Measurements from ENCODE around the gene TMOD4.
"Not testable (repeated sequence)": the region's sequence is repeated elsewhere in the genome, so short reads cannot be mapped to it uniquely, and the experiment has no call there.

The TMOD4 gene

GRCh38 chr1:151193856-151194255 is 18.1 kb upstream of the TMOD4 start:
- Histone ChIP-seq H3K27me3 (ENCODE audit: insufficient read depth, low read length) (no peaks in the 10 kb centered on the region), H3K4me3 (ENCODE audit: low read length) (no peak overlapping the region), H3K4me1 (ENCODE audit: insufficient read depth, low read length) (peaks cover 7% of the 10 kb centered on the region), H3K36me3 (ENCODE audit: insufficient read depth, low read length) (no peaks in the 10 kb centered on the region), H2AFZ (ENCODE audit: low read depth, low read length) (no peak overlapping the region), H3K9me3 (ENCODE audit: low read length) (no peaks in the 10 kb centered on the region)

- no peaks in the 10 kb centered on the region for H3K36me3 ChIP-seq (ENCODE audit: insufficient read depth, low read length)
- H3K9me3 ChIP-seq (ENCODE audit: low read length), result no peaks in the 10 kb centered on the region
- no peaks in the 10 kb centered on the region for H3K27me3 ChIP-seq (ENCODE audit: insufficient read depth, low read length)
- H2AFZ ChIP-seq (ENCODE audit: low read depth, low read length), result no peak overlapping the region
- peaks cover 13% of the 10 kb centered on the region for H3K4me1 ChIP-seq (ENCODE audit: insufficient read depth, low read length)
- no peak overlapping the region for H3K4me3 ChIP-seq (ENCODE audit: low read length)
Measured at GRCh38 chr1:151193304-151193703, 17.5 kb upstream of the TMOD4 start.

GRCh38 chr1:151192047-151192446 is 16.3 kb upstream of the TMOD4 start:
- H3K4me3 ChIP-seq (ENCODE audit: low read length), result no peak overlapping the region
- no peak overlapping the region for H2AFZ ChIP-seq (ENCODE audit: low read depth, low read length)
- H3K36me3 ChIP-seq (ENCODE audit: insufficient read depth, low read length), result peaks cover 6% of the 10 kb centered on the region
- no peaks in the 10 kb centered on the region for H3K27me3 ChIP-seq (ENCODE audit: insufficient read depth, low read length)
- peaks cover 11% of the 10 kb centered on the region for H3K4me1 ChIP-seq (ENCODE audit: insufficient read depth, low read length)
- H3K9me3 ChIP-seq (ENCODE audit: low read length), result no peaks in the 10 kb centered on the region

GRCh38 chr1:151189637-151190445 is 14.1 kb upstream of the TMOD4 start, which contains the start of gene VPS72:
Gene VPS72 (minus strand): TSS chr1:151190197. CDS start chr1:151190121, 76 bp downstream.
- Histone ChIP-seq H3K4me1 (ENCODE audit: insufficient read depth, low read length) (peaks cover 11% of the 10 kb centered on the region), H2AFZ (ENCODE audit: low read depth, low read length) (peak within 1 kb of the TSS; percentile 29), H3K4me3 (ENCODE audit: low read length) (peak within 1 kb of the TSS; percentile 79), H3K9me3 (ENCODE audit: low read length) (no peaks in the 10 kb centered on the region), H3K27me3 (ENCODE audit: insufficient read depth, low read length) (no peaks in the 10 kb centered on the region), H3K36me3 (ENCODE audit: insufficient read depth, low read length) (peaks cover 23% of the 10 kb centered on the region)

GRCh38 chr1:151188667-151189066 is 12.9 kb upstream of the TMOD4 start:
- H3K27me3 ChIP-seq (ENCODE audit: insufficient read depth, low read length); H2AFZ ChIP-seq (ENCODE audit: low read depth, low read length); H3K9me3 ChIP-seq (ENCODE audit: low read length): not testable (repeated sequence)
- H3K4me3 ChIP-seq (ENCODE audit: low read length), result peak overlapping the region; percentile 79
- H3K36me3 ChIP-seq (ENCODE audit: insufficient read depth, low read length), result peaks cover 34% of the 10 kb centered on the region
- peaks cover 11% of the 10 kb centered on the region for H3K4me1 ChIP-seq (ENCODE audit: insufficient read depth, low read length)

- peaks cover 47% of the 10 kb centered on the region for H3K36me3 ChIP-seq (ENCODE audit: insufficient read depth, low read length)
Measured at GRCh38 chr1:151187205-151187604, 11.4 kb upstream of the TMOD4 start.

GRCh38 chr1:151184211-151184610 is 8.4 kb upstream of the TMOD4 start:
- no peak overlapping the region for H3K4me3 ChIP-seq (ENCODE audit: low read length)
- H3K9me3 ChIP-seq (ENCODE audit: low read length), result no peaks in the 10 kb centered on the region
- H3K27me3 ChIP-seq (ENCODE audit: insufficient read depth, low read length), result no peaks in the 10 kb centered on the region
- H3K4me1 ChIP-seq (ENCODE audit: insufficient read depth, low read length), result peaks cover 9% of the 10 kb centered on the region
- no peak overlapping the region for H2AFZ ChIP-seq (ENCODE audit: low read depth, low read length)
- H3K36me3 ChIP-seq (ENCODE audit: insufficient read depth, low read length), result peaks cover 71% of the 10 kb centered on the region

More at GRCh38 chr1:151187205-151187604, 11.4 kb upstream of the TMOD4 start:
- H3K4me3 ChIP-seq (ENCODE audit: low read length), result no peak overlapping the region
- no peaks in the 10 kb centered on the region for H3K9me3 ChIP-seq (ENCODE audit: low read length)
- H2AFZ ChIP-seq (ENCODE audit: low read depth, low read length), result no peak overlapping the region
- H3K27me3 ChIP-seq (ENCODE audit: insufficient read depth, low read length), result no peaks in the 10 kb centered on the region
- peaks cover 11% of the 10 kb centered on the region for H3K4me1 ChIP-seq (ENCODE audit: insufficient read depth, low read length)

GRCh38 chr1:151176514-151177045 is 799 bp upstream of the TMOD4 start:
- no peaks in the 10 kb centered on the region for H3K4me1 ChIP-seq (ENCODE audit: insufficient read depth, low read length)
- H3K4me3 ChIP-seq (ENCODE audit: low read length), result no peak overlapping the region
- H3K36me3 ChIP-seq (ENCODE audit: insufficient read depth, low read length), result peaks cover 69% of the 10 kb centered on the region
- no peaks in the 10 kb centered on the region for H3K9me3 ChIP-seq (ENCODE audit: low read length)
- no peaks in the 10 kb centered on the region for H3K27me3 ChIP-seq (ENCODE audit: insufficient read depth, low read length)
- H2AFZ ChIP-seq (ENCODE audit: low read depth, low read length), result no peak overlapping the region

GRCh38 chr1:151175041-151175741 is 590 bp downstream of the TMOD4 start:
- peaks cover 59% of the 10 kb centered on the region for H3K36me3 ChIP-seq (ENCODE audit: insufficient read depth, low read length)

GRCh38 chr1:151171190-151171589 is 4.6 kb downstream of the TMOD4 start:
- H3K27me3 ChIP-seq (ENCODE audit: insufficient read depth, low read length), result no peaks in the 10 kb centered on the region
- H3K36me3 ChIP-seq (ENCODE audit: insufficient read depth, low read length), result peaks cover 42% of the 10 kb centered on the region
- H3K4me3 ChIP-seq (ENCODE audit: low read length), result no peak overlapping the region
- peaks cover 8% of the 10 kb centered on the region for H3K4me1 ChIP-seq (ENCODE audit: insufficient read depth, low read length)
- H2AFZ ChIP-seq (ENCODE audit: low read depth, low read length), result no peak overlapping the region
- no peaks in the 10 kb centered on the region for H3K9me3 ChIP-seq (ENCODE audit: low read length)

More at GRCh38 chr1:151175041-151175741, 590 bp downstream of the TMOD4 start:
- H2AFZ ChIP-seq (ENCODE audit: low read depth, low read length), result no peak overlapping the region
- no peak overlapping the region for H3K4me3 ChIP-seq (ENCODE audit: low read length)
- no peaks in the 10 kb centered on the region for H3K27me3 ChIP-seq (ENCODE audit: insufficient read depth, low read length)
- H3K4me1 ChIP-seq (ENCODE audit: insufficient read depth, low read length), result no peaks in the 10 kb centered on the region
- no peaks in the 10 kb centered on the region for H3K9me3 ChIP-seq (ENCODE audit: low read length)

- H3K9me3 ChIP-seq (ENCODE audit: low read length), result no peaks in the 10 kb centered on the region
- H3K27me3 ChIP-seq (ENCODE audit: insufficient read depth, low read length), result no peaks in the 10 kb centered on the region
- H2AFZ ChIP-seq (ENCODE audit: low read depth, low read length), result no peak overlapping the region
- peaks cover 21% of the 10 kb centered on the region for H3K36me3 ChIP-seq (ENCODE audit: insufficient read depth, low read length)
- peaks cover 17% of the 10 kb centered on the region for H3K4me1 ChIP-seq (ENCODE audit: insufficient read depth, low read length)
- peak overlapping the region; percentile 74 for H3K4me3 ChIP-seq (ENCODE audit: low read length)
Measured at GRCh38 chr1:151167116-151167515, 8.7 kb downstream of the TMOD4 start.

- H3K9me3 ChIP-seq (ENCODE audit: low read length), result no peaks in the 10 kb centered on the region
- H3K4me1 ChIP-seq (ENCODE audit: insufficient read depth, low read length), result peaks cover 17% of the 10 kb centered on the region
- H2AFZ ChIP-seq (ENCODE audit: low read depth, low read length), result peak overlapping the region; percentile 53
- peaks cover 27% of the 10 kb centered on the region for H3K36me3 ChIP-seq (ENCODE audit: insufficient read depth, low read length)
- H3K27me3 ChIP-seq (ENCODE audit: insufficient read depth, low read length), result no peaks in the 10 kb centered on the region
- H3K4me3 ChIP-seq (ENCODE audit: low read length), result peak overlapping the region; percentile 74
Measured at GRCh38 chr1:151166505-151166956, 9.2 kb downstream of the TMOD4 start.

Data from neuron (in vitro differentiated cells).